DMS53 (cell line): ENCODE data around the gene ZBTB11.
A peak's percentile ranks its signal among the peaks of the same experiment; 100 is the strongest.
"Not testable (repeated sequence)": the region's sequence is repeated elsewhere in the genome, so short reads cannot be mapped to it uniquely, and the experiment has no call there.

Experiments used
- DNase-seq: peaks from one replicate; lab custom pipeline; 2025; lab: John Stamatoyannopoulos, UW

Gene ZBTB11

GRCh38 chr3:101643009-101643844 is 33.7 kb downstream of the ZBTB11 start:
- no peak for DNase-seq

- no peak for DNase-seq
These were observed 34.5 kb downstream of the ZBTB11 start for GRCh38 chr3:101642441-101642840.

- DNase-seq = not testable (repeated sequence)
These were observed 35.4 kb downstream of the ZBTB11 start for GRCh38 chr3:101641397-101642115.

- DNase-seq = no peak
These were observed 36.7 kb downstream of the ZBTB11 start for GRCh38 chr3:101640256-101640655.

GRCh38 chr3:101639280-101639963 is 37.5 kb downstream of the ZBTB11 start:
- DNase-seq = no peak

- DNase-seq = no peak
These were observed 38.6 kb downstream of the ZBTB11 start for GRCh38 chr3:101638261-101638745.

GRCh38 chr3:101637451-101637850 is 39.5 kb downstream of the ZBTB11 start:
- no peak for DNase-seq

GRCh38 chr3:101635954-101636798 is 40.8 kb downstream of the ZBTB11 start:
- DNase-seq = peak; percentile 71

- no peak for DNase-seq
These were observed 41.6 kb downstream of the ZBTB11 start for GRCh38 chr3:101635345-101635744.

GRCh38 chr3:101634591-101635196 is 42.2 kb downstream of the ZBTB11 start:
- DNase-seq = no peak

GRCh38 chr3:101633186-101633585 is 43.7 kb downstream of the ZBTB11 start:
- DNase-seq = no peak

- DNase-seq = no peak
These were observed 44.3 kb downstream of the ZBTB11 start for GRCh38 chr3:101632586-101632985.

- not testable (repeated sequence) for DNase-seq
These were observed 45.0 kb downstream of the ZBTB11 start for GRCh38 chr3:101631959-101632358.

- DNase-seq = no peak
These were observed 45.7 kb downstream of the ZBTB11 start for GRCh38 chr3:101631098-101631796.

GRCh38 chr3:101629219-101629618 is 47.7 kb downstream of the ZBTB11 start:
- DNase-seq = no peak

- DNase-seq = no peak
These were observed 51.1 kb downstream of the ZBTB11 start for GRCh38 chr3:101625879-101626278.

GRCh38 chr3:101624857-101625256 is 52.1 kb downstream of the ZBTB11 start:
- DNase-seq = no peak

GRCh38 chr3:101623656-101624055 is 53.3 kb downstream of the ZBTB11 start:
- no peak for DNase-seq

GRCh38 chr3:101619734-101620133 is 57.2 kb downstream of the ZBTB11 start:
- no peak for DNase-seq

GRCh38 chr3:101618726-101619125 is 58.2 kb downstream of the ZBTB11 start:
- no peak for DNase-seq

GRCh38 chr3:101617478-101617877 is 59.5 kb downstream of the ZBTB11 start:
- DNase-seq = no peak
